ENCODE measurements around the gene HTRA1. TPM values are rescaled to one million over a fixed set of nuclear protein-coding genes. Genes with fewer than 3 reads are reported as not detected.

The HTRA1 gene
- total and polyA plus RNA-seq, 3 donors from 2014 or later, result 21.3 to 105 (median 27.3) TPM

DNA sequence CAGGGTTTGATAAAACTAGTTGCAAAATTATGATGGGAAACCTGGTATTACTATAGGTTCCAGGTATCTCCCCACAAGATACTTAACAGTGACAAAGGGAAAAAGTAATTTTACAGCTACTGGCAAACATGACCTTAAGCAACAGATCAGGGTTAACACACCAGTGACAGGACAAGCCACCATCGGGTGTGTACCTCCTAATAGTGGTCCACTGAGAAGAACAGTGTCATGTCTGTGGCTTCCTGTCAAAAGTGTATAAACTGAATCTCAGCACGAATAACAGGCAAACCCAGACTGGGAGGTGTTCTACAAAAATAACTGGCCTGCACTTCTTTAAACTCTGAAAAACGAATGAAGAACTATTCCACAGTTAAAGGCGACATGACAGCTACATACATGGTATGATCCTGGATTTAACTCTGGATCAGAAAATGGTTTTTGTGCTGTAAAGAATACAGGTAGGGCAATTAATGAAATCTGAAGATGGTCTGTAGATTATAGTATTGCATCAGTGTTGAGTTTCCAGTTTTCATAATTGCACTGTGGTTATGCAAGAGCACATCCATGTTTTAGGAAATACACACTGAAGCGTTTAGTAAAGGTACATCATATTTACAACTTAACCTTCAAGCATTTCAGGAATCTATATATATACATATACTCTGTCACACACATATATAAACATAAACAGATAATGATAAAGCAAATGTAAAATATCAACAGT, 38.9 kb upstream of the HTRA1 start:
- no peaks in the 10 kb centered on the region for H3K4me1 ChIP-seq
- no peaks in the 10 kb centered on the region for H3K27me3 ChIP-seq
- WGBS, 2 donors, result 89 to 93% methylated on average over 5 of the region's 5 CpGs
- TF ChIP-seq, protein P1, sequence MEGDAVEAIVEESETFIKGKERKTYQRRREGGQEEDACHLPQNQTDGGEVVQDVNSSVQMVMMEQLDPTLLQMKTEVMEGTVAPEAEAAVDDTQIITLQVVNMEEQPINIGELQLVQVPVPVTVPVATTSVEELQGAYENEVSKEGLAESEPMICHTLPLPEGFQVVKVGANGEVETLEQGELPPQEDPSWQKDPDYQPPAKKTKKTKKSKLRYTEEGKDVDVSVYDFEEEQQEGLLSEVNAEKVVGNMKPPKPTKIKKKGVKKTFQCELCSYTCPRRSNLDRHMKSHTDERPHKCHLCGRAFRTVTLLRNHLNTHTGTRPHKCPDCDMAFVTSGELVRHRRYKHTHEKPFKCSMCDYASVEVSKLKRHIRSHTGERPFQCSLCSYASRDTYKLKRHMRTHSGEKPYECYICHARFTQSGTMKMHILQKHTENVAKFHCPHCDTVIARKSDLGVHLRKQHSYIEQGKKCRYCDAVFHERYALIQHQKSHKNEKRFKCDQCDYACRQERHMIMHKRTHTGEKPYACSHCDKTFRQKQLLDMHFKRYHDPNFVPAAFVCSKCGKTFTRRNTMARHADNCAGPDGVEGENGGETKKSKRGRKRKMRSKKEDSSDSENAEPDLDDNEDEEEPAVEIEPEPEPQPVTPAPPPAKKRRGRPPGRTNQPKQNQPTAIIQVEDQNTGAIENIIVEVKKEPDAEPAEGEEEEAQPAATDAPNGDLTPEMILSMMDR (IDR thresholded peaks at IDR 0.05), result no peak
- TF ChIP-seq POLR2A (IDR thresholded peaks at IDR 0.05), result no peak
- DNase-seq, result no peak
- H3K9me3 ChIP-seq, result no peaks in the 10 kb centered on the region
- no peaks in the 10 kb centered on the region for H3K36me3 ChIP-seq (ENCODE audit: low read depth, missing control alignments)
- intact Hi-C loops (cut with DNase I; ENCODE audit: low total_unique reads), result no loop called here
- no peak overlapping the region for H3K4me3 ChIP-seq
- H3K27ac ChIP-seq, result no peak overlapping the region

DNA sequence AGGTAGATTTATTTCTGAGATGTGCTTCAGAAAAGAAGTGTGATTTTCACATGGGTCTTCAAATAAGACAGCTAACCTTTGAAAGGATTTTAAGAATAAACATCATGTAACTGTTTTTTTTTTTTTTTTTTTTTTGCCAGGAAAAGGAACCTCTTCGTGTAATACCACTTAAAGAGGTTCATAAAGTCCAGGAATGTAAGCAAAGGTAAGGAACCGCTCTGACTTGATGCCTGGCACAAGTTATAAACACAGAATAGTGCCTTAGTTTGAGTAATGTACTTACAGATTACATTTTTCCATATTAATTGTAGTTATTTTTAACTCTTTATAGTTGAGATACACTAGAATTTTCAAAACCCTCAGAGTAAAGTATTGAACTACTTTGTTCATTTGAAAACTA, 37.3 kb upstream of the HTRA1 start:
- WGBS, 2 donors, result 90 to 97% methylated on average over 2 of the region's 2 CpGs
- intact Hi-C loops (cut with DNase I; ENCODE audit: low total_unique reads), result no loop called here
- no peaks in the 10 kb centered on the region for H3K4me1 ChIP-seq
- H3K36me3 ChIP-seq (ENCODE audit: low read depth, missing control alignments), result no peaks in the 10 kb centered on the region
- no peak overlapping the region for H3K4me3 ChIP-seq
- H3K27me3 ChIP-seq, result no peaks in the 10 kb centered on the region
- H3K9me3 ChIP-seq, result no peaks in the 10 kb centered on the region
- TF ChIP-seq POLR2A (IDR thresholded peaks at IDR 0.05), result no peak
- TF ChIP-seq, protein P1 (IDR thresholded peaks at IDR 0.05), result no peak
- no peak overlapping the region for H3K27ac ChIP-seq
- DNase-seq, result no peak

DNA sequence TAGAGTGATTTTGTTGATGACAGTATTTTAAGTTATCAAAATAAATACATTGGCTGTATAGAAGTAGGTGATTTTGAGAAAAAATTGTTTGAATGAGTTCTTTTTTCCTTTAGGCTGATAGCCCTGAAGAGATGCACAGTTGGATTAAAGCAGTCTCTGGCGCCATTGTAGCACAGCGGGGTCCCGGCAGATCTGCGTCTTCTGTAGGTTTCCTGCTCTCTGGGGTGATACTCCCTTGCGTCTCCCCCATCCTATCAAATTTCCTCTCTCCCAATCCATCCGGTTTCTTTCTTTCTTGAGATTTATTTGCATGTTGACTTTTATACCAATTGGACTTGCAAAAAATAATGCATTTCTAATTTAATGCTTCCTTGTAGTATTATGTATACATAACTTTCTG, 34.5 kb upstream of the HTRA1 start:
- H3K4me1 ChIP-seq, result no peaks in the 10 kb centered on the region
- WGBS, 2 donors, result 83 to 89% methylated on average over 6 of the region's 6 CpGs
- DNase-seq, result no peak

DNA sequence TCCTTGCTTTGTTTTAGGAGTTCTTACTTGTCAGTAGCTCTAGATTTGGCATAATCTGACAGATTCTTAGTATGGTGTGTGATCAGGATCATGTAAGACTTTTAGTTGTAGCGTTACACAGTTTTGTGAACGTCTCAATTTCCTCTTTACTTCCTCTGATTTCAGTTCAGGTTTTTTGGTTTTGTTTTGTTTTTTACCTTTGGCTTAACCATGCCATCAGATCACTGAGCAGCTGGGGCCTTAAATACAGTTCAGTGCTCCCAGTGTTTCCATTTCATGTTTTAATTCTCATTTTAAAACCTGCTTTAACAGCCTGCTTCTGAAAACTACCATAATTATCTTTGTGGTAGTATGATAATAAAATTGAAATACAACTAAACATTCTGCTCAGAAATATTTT, 34.1 kb upstream of the HTRA1 start:
- H3K4me1 ChIP-seq, result no peaks in the 10 kb centered on the region
- intact Hi-C loops (cut with DNase I; ENCODE audit: low total_unique reads), result no loop called here
- no peaks in the 10 kb centered on the region for H3K9me3 ChIP-seq
- H3K27ac ChIP-seq, result no peak overlapping the region
- WGBS, 2 donors, result 76 to 77% methylated on average over 2 of the region's 2 CpGs
- no peak for TF ChIP-seq POLR2A (IDR thresholded peaks at IDR 0.05)
- TF ChIP-seq, protein P1 (IDR thresholded peaks at IDR 0.05), result no peak
- DNase-seq, result no peak
- no peak overlapping the region for H3K4me3 ChIP-seq
- no peaks in the 10 kb centered on the region for H3K36me3 ChIP-seq (ENCODE audit: low read depth, missing control alignments)
- no peaks in the 10 kb centered on the region for H3K27me3 ChIP-seq

More for the DNA sequence above, 34.5 kb upstream of the HTRA1 start:
- H3K9me3 ChIP-seq, result no peaks in the 10 kb centered on the region
- no peak overlapping the region for H3K4me3 ChIP-seq
- H3K27ac ChIP-seq, result no peak overlapping the region
- H3K36me3 ChIP-seq (ENCODE audit: low read depth, missing control alignments), result no peaks in the 10 kb centered on the region
- no peaks in the 10 kb centered on the region for H3K27me3 ChIP-seq
- TF ChIP-seq, protein P1 (IDR thresholded peaks at IDR 0.05), result no peak
- no peak for TF ChIP-seq POLR2A (IDR thresholded peaks at IDR 0.05)
- intact Hi-C loops (cut with DNase I; ENCODE audit: low total_unique reads), result no loop called here

Data from testis (tissue), 3 donors.